Activated naive CD4-positive, alpha-beta T cell treated with anti-CD3 and anti-CD28 coated beads, Interleukin-2, amount 50 U/mL, for 24 hours (primary cell): ENCODE data around the gene KLK5.
"Not testable (repeated sequence)": the region's sequence is repeated elsewhere in the genome, so short reads cannot be mapped to it uniquely, and the experiment has no call there.

ENCODE experiments used
- H3K27ac Mint-ChIP-seq: one replicate; pipeline ENCODE4 v1.8.0; 2021; ENCODE audit warnings: mild to moderate bottlenecking, mixed read lengths
- H3K27me3 Mint-ChIP-seq: one replicate; pipeline ENCODE4 v1.8.0; 2021; ENCODE audit warnings: mixed read lengths
- H3K36me3 Mint-ChIP-seq: one replicate; pipeline ENCODE4 v1.8.0; 2021; ENCODE audit warnings: mixed read lengths
- H3K4me1 Mint-ChIP-seq: one replicate; pipeline ENCODE4 v1.8.0; 2021; ENCODE audit warnings: mixed read lengths
- H3K4me3 Mint-ChIP-seq: one replicate; pipeline ENCODE4 v1.8.0; 2021; ENCODE audit warnings: mild to moderate bottlenecking, mixed read lengths
- H3K9me3 Mint-ChIP-seq: one replicate; pipeline ENCODE4 v1.8.0; 2021; ENCODE audit warnings: mixed read lengths

The KLK5 gene

DNA sequence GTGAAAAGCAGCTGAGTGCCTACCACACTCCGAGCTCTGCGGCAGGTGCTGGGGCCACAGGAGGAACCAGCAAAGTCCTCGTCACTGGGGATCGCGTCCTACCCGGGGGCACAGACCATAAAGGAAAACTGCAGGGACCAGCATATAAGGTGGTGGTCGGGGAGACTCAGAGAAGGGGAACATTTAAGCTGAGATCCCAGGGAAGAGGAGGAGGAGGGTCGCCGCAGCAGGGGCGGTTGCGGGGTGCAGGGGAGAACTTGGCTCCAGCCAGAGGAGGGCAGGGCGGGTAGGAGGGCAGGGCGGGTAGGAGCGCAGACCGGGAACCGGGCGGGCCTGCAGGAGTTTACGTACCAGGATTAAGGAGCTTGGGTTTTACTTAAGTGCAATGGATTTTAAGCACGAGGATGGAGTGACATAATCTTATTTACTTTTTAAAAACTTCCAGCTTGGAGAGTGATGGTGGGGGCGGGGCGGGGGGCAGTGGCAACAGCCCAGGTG is 40.7 kb downstream of the KLK5 start:
- H3K4me3 Mint-ChIP-seq: no peak overlapping the region
- no peaks in the 10 kb centered on the region for H3K9me3 Mint-ChIP-seq
- peaks cover 44% of the 10 kb centered on the region for H3K27me3 Mint-ChIP-seq
- peaks cover 4% of the 10 kb centered on the region for H3K4me1 Mint-ChIP-seq
- H3K36me3 Mint-ChIP-seq: no peaks in the 10 kb centered on the region
- H3K27ac Mint-ChIP-seq: no peak overlapping the region

- Mint-ChIP-seq H3K36me3 (no peaks in the 10 kb centered on the region), H3K27me3 (peaks cover 45% of the 10 kb centered on the region), H3K27ac (no peak within 1 kb of the TSS), H3K9me3 (no peaks in the 10 kb centered on the region), H3K4me1 (peaks cover 4% of the 10 kb centered on the region), H3K4me3 (no peak within 1 kb of the TSS)
Observed at GRCh38 chr19:50911206-50912101, 41.4 kb downstream of the KLK5 start, which contains the start of gene KLK4. Gene KLK4, minus strand, starts transcription at chr19:50911395. Its CDS starts 657 bp downstream, at chr19:50910738.

DNA sequence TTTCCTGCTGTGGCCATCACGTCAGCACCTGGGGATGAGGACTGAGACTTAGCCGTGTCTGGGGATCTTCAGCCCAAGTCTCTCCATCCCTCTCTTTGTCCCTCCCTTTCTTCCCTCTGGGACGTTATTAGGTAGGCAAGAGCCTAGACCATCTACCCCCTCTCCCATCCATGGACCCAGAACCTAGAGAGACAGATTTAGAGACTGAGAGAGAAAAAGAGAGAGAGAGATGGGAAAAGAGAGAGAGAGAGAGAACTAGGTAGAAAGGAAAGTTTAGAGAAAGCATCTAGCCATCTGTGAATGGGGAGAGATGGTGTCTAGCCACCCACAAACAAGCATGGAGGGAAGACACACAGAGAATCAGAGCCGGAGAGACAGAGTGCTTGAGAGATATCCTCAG is 42.1 kb downstream of the KLK5 start:
- H3K36me3 Mint-ChIP-seq: no peaks in the 10 kb centered on the region
- H3K4me1 Mint-ChIP-seq: peaks cover 4% of the 10 kb centered on the region
- no peaks in the 10 kb centered on the region for H3K9me3 Mint-ChIP-seq
- no peak overlapping the region for H3K4me3 Mint-ChIP-seq
- H3K27me3 Mint-ChIP-seq: peaks cover 48% of the 10 kb centered on the region
- H3K27ac Mint-ChIP-seq: no peak overlapping the region

DNA sequence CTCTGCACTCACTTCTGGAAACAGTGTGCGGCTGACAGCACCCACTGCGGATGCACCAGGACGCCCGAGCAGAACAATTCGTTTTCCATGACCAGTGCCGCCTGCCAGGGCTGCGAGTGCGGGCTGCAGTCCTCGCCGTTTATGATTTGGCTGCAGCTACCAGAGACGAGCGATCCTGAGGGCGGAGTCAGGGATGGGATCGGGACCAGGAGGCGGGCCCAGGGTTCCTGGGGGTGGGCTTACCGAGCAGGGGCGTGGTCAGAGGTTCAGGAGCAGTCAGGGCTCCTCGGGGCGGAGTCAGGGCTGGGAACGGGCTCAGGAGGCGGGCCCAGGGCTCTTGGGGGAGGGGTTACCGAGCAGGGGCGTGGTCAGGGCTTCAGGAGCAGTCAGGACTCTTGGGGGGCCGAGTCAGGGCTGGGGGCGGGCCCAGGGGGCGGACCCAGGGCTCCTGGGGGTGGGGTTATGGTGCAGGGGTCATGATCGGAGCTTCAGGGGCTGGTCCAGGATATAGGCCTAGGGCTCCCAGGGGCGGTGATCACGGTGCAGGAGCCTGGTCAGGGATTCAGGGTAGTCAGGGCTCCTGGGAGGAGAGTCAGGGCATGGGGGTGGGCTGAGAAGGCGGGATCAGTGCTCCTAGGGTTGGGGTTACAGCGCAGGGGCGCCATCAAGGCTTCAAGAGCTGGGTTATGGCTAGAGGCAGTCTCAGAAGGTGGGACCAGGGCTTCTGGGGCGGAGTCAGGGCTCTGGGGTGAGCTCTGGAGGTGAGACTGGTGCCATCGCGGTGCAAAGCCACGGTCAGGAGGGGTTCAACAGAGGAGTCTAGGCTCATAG is 43.4 kb downstream of the KLK5 start:
- Mint-ChIP-seq H3K27me3 (peaks cover 52% of the 10 kb centered on the region), H3K9me3 (no peaks in the 10 kb centered on the region), H3K36me3 (no peaks in the 10 kb centered on the region), H3K27ac (no peak overlapping the region), H3K4me3 (peak overlapping the region; percentile 27), H3K4me1 (peaks cover 4% of the 10 kb centered on the region)

- Mint-ChIP-seq H3K4me1 (peaks cover 4% of the 10 kb centered on the region), H3K36me3 (no peaks in the 10 kb centered on the region), H3K27me3 (peaks cover 53% of the 10 kb centered on the region), H3K27ac (no peak overlapping the region), H3K9me3 (no peaks in the 10 kb centered on the region), H3K4me3 (no peak overlapping the region)
Observed at GRCh38 chr19:50908336-50908735, 44.5 kb downstream of the KLK5 start.

GRCh38 chr19:50906217-50906616 is 46.6 kb downstream of the KLK5 start:
- Mint-ChIP-seq H3K27ac (no peak overlapping the region), H3K36me3 (no peaks in the 10 kb centered on the region), H3K27me3 (peaks cover 47% of the 10 kb centered on the region), H3K4me3 (no peak overlapping the region), H3K9me3 (no peaks in the 10 kb centered on the region), H3K4me1 (peaks cover 4% of the 10 kb centered on the region)

DNA sequence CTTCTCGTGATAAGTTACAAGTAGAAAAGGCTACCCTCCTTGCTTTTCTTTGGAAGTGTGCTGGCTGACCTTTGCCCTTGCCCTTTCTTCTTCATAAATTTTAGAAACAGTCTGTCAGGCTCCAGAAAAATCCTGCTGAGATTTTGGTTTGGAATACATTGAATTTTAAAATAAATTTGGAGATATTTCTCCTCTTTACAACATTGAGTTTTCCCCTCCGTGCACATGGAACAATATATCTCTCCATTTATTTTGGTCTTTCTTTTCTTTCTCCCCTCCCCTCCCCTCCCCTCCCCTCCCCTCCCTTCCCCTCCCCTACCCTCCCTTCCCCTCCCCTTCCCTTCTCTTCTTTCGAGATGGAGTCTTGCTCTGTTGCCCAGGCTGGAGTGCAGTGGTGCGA is 50.2 kb downstream of the KLK5 start:
- Mint-ChIP-seq H3K27ac (no peak overlapping the region), H3K4me1 (no peaks in the 10 kb centered on the region), H3K27me3 (peaks cover 20% of the 10 kb centered on the region), H3K36me3 (no peaks in the 10 kb centered on the region), H3K4me3 (no peak overlapping the region), H3K9me3 (no peaks in the 10 kb centered on the region)

GRCh38 chr19:50899569-50899968 is 53.3 kb downstream of the KLK5 start:
- Mint-ChIP-seq H3K27me3 (peaks cover 7% of the 10 kb centered on the region), H3K27ac (no peak overlapping the region), H3K4me3 (no peak overlapping the region), H3K4me1 (no peaks in the 10 kb centered on the region), H3K9me3 (no peaks in the 10 kb centered on the region), H3K36me3 (no peaks in the 10 kb centered on the region)

- H3K36me3 Mint-ChIP-seq: no peaks in the 10 kb centered on the region
- no peaks in the 10 kb centered on the region for H3K4me1 Mint-ChIP-seq
- H3K9me3 Mint-ChIP-seq: no peaks in the 10 kb centered on the region
- H3K27me3 Mint-ChIP-seq: peaks cover 8% of the 10 kb centered on the region
- no peak overlapping the region for H3K4me3 Mint-ChIP-seq
- no peak overlapping the region for H3K27ac Mint-ChIP-seq
Observed at GRCh38 chr19:50898018-50898417, 54.8 kb downstream of the KLK5 start.

GRCh38 chr19:50897612-50898011 is 55.2 kb downstream of the KLK5 start:
- H3K27me3 Mint-ChIP-seq: peaks cover 8% of the 10 kb centered on the region
- H3K27ac Mint-ChIP-seq: no peak overlapping the region

DNA sequence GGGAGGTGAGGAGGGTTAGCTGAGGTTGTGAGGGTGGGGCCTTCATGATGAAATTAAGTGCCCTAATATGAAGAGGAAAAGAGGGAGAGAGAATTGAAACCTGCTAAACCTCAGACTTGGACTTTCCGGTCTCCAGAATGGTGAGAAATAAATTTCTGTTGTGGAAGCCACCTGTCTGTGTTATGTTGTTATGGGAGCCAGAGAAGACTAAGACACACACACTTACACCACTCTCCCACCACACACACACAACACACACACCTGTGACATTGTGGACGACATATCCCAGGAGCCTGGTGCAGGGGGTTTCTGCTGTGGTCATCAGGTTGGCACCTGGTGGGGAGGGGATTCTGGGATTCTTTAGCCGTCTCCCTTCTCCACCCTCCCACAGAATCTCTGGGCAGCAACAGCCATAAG is 55.6 kb downstream of the KLK5 start:
- Mint-ChIP-seq H3K36me3 (no peaks in the 10 kb centered on the region), H3K27me3 (peaks cover 10% of the 10 kb centered on the region), H3K4me3 (no peak overlapping the region), H3K9me3 (no peaks in the 10 kb centered on the region), H3K27ac (no peak overlapping the region), H3K4me1 (no peaks in the 10 kb centered on the region)

More at GRCh38 chr19:50897612-50898011, 55.2 kb downstream of the KLK5 start:
- H3K36me3 Mint-ChIP-seq: no peaks in the 10 kb centered on the region
- H3K9me3 Mint-ChIP-seq: no peaks in the 10 kb centered on the region
- no peaks in the 10 kb centered on the region for H3K4me1 Mint-ChIP-seq
- no peak overlapping the region for H3K4me3 Mint-ChIP-seq

- Mint-ChIP-seq H3K4me1 (no peaks in the 10 kb centered on the region), H3K9me3 (no peaks in the 10 kb centered on the region), H3K27me3 (peaks cover 10% of the 10 kb centered on the region), H3K4me3 (no peak overlapping the region), H3K27ac (no peak overlapping the region), H3K36me3 (no peaks in the 10 kb centered on the region)
Observed at GRCh38 chr19:50896591-50897190, 56.1 kb downstream of the KLK5 start.

DNA sequence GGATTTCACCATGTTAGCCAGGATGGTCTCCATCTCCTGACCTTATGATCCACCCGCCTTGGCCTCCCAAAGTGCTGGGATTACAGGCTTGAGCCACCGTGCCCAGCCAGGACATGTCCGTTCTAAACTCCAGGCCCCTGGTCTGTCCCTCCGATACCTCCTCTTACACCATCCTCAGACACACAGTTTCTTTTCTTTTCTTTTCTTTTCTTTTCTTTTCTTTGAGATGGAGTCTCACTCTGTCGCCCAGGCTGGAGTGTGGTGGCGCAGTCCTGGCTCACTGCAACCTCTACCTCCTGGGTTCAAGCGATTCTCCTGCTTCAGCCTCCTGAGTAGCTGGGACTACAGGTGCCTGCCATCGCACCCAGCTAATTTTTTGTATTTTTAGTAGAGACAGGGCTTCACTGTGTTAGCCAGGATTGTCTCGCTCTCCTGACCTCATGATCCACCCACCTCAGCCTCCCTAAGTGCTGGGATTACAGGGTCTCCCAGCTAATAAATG is 56.7 kb downstream of the KLK5 start:
- H3K4me3 Mint-ChIP-seq, H3K27ac Mint-ChIP-seq, H3K27me3 Mint-ChIP-seq, H3K9me3 Mint-ChIP-seq, H3K4me1 Mint-ChIP-seq, H3K36me3 Mint-ChIP-seq: not testable (repeated sequence)

GRCh38 chr19:50894478-50895356 is 58.1 kb downstream of the KLK5 start:
- no peak overlapping the region for H3K27ac Mint-ChIP-seq

More at GRCh38 chr19:50894478-50895356, 58.1 kb downstream of the KLK5 start:
- Mint-ChIP-seq H3K36me3 (no peaks in the 10 kb centered on the region), H3K9me3 (no peaks in the 10 kb centered on the region), H3K4me1 (no peaks in the 10 kb centered on the region), H3K4me3 (no peak overlapping the region), H3K27me3 (peaks cover 11% of the 10 kb centered on the region)
